Measurements from ENCODE around the gene SLC44A5. TPM values are rescaled to one million over a fixed set of nuclear protein-coding genes. Genes with fewer than 3 reads are reported as not detected.

Gene SLC44A5
- total RNA-seq, 2 donors from 2014 or later, result 3.6 to 5.4 TPM

- Histone ChIP-seq H3K36me3 (replicated peaks in 1 of 2; ENCODE audit: insufficient read depth in 1 of 2, low read depth in 2 of 2) (no peaks in the 10 kb centered on the region), H3K27ac (no peak overlapping the region), H3K4me1 (no peaks in the 10 kb centered on the region), H3K27me3 (no peaks in the 10 kb centered on the region), H3K9me3 (no peaks in the 10 kb centered on the region), H3K4me3 (no peak overlapping the region)
- DNase-seq, result no peak
- intact Hi-C loops (cut with DNase I), result no loop called here
- WGBS, 2 donors, result 58 to 66% methylated on average over 3 of the region's 3 CpGs
- no peak for ATAC-seq
- TF ChIP-seq POLR2A (IDR thresholded peaks at IDR 0.05), result no peak
- TF ChIP-seq CTCF (IDR thresholded peaks at IDR 0.05), result no peak
These were observed 451.8 kb downstream of the SLC44A5 start for GRCh38 chr1:75159154-75159553.

Small RNA genes lying within 50 kb of the gene (small RNA-seq; reads per million reads assigned to genes)
- gene RNU6-503P (not detected), gene RNU6-622P (not detected)

Other genes starting within 250 kb of the SLC44A5 start
- 10 to 100 TPM; 38.1 to 38.2 TPM for gene ACADM, start 113.6 kb upstream of the SLC44A5 start, total RNA-seq
- gene RABGGTB, start 175.1 kb upstream of the SLC44A5 start, total RNA-seq, result 10 to 100 TPM; 50.6 to 53.7 TPM
- gene MSH4, start 185.8 kb upstream of the SLC44A5 start, total RNA-seq, result not detected